GM21786 (cell line): ENCODE measurements around the gene ERCC3.
"Not testable (repeated sequence)": the region's sequence is repeated elsewhere in the genome, so short reads cannot be mapped to it uniquely, and the experiment has no call there.

ENCODE experiments used
- ATAC-seq: cut with Tn5 transposase; IDR thresholded peaks from one replicate; pipeline ENCODE4 v1.9.1; 2021; ENCODE audit not compliant: unreplicated experiment

ERCC3 gene

DNA sequence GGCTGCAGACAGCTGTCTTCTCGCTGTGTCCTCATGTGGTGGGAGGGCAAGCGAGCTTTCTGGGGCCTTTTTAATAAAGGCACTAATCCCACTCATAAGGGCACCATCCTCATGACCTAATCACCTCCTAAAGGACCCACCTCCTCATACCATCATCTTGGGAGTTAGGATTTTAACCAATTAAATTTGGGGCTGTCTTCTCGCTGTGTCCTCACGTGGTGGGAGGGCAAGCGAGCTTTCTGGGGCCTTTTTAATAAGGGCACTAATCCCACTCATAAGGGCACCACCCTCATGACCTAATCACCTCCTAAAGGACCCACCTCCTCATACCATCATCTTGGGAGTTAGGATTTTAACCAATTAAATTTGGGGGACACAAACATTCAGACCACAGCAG is 66.7 kb downstream of the ERCC3 start:
- ATAC-seq = not testable (repeated sequence)

DNA sequence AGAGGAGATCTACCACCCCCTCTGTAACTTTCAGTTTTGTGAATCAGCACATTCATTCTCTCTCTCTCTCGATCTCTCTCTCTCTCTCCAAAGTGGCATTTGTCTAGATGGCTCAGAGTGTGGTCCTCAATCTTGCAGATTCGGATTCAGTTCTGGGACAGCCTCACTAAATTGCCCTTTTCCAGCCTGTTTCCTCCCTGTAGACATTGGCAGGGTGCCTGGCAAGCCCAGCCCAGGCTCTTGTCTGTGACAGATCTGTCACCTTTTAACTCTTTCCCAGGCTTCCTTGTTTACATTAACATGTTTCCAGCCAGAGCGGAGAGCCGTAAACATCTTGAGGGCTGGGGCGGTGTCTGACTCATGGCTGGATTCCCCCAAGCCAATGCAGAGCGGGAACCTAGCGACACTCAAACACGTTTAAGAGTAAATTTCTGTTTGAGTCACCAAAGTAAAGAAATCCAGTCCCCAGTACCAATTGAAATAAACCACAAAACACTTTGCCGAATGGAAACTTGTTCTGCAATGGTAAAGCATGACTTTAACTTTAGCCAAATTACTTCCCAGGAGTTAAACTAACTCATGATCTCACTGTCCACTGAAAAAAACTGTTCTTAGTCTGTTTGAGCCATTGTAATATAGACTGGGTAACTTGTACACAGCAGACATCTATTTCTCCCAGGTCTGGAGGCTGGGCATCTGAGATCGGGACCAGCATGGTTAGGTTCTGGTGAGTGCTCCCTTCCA is 67.3 kb downstream of the ERCC3 start:
- peak; percentile 88 for ATAC-seq

DNA sequence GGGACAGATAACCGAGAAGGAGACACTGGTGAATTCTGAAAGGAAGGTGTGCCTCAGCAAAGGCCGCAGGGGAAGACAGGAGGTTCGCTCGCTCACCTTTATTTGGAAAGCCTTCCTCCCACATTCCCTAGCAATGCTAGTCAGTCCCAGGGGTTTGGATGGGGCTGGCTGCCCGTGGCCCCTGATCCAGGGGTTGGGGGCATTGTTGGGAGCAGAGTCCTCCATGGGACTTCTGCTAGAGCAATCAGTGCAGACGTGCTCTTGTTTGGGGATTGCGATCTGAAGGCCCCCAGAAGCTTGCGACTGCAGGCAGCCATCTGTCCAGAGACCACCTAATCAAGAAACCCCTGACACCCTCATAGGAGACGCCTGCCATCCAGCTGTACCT is 67.8 kb downstream of the ERCC3 start:
- ATAC-seq = no peak

DNA sequence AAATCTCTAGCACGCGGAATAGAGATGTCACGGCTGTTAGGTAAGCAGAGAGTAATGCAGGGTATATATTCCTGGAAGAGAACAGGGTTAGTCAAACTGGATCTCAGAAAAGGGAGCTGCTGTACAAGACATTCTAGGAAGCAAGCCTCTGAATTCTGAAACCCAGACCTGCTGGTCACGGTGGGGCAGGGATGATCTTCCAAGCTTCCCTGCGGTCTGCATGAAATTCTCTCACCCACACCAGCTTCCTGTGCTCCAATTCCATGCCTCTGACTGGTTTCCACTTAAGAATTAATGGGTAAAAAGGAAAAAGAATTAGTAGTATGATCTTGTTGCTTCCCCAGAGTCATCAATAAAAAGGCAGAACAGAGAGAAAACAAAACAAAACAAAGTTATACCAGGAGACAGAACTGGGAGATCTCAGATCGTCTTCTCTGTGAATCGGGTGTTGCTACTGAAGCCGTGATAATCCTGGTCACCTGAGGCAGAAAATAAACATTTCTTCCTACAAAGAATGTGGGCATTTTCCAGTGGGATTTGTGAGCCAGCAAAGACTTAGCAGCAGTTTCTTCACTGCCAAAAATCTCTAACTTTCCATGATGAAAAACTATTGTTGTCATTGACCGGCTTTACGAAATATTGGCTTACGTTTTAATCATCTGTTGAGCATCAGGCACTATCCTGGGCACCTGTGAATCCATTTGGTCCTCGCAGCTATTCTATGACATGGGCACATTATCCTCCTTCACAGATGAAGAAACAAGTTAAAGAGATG is 68.6 kb downstream of the ERCC3 start:
- no peak for ATAC-seq

DNA sequence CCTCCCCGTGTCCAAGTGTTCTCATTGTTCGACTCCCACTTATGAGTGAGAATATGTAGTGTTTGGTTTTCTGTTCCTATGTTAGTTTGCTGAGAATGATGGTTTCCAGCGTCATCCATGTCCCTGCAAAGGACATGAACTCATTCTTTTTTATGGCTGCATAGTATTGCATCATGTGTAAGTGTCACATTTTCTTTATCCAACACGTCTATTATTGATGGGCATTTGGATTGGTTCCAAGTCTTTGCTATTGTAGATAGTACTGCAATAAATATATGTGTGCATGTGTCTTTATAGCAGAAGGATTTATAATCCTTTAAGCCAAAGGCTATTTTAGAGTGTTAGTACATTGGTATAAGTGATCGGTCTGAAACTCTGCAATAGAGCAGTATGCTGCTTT is 69.8 kb downstream of the ERCC3 start:
- ATAC-seq = not testable (repeated sequence)

DNA sequence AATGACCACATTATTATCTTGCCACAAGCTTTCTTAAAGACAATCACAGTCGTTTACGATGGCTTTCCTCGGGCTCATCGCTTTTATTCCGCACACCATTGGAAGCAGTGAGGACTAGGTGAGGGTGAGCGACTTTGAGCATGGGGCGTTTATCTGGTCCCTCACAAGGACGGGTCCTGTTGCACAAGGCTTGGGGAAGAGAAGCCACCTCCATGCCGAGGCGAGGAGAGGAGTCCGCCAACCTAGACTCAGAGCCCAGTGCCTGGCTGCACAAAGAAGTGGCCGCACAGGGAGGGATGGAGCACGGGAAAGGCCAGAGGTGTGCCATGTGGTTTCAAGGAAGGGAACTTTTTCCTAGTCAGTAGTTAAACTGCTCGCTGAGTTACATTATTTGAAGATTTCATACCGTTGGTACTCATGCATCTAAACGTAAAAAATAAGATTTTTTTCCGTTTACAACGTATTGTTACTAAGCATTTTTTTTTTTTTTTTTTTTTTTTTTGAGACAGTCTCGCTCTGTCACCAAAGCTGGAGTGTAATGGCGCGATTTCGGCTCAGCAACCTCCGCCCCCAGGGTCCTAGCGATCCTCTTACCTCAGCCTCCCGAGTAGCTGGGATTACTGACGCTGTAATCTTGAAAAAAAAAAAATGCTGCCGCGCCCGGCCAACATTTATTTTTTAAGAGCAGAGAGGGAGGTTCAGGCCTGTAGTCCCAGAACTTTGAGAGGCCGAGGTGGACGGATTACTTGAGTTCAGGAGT is 73.0 kb downstream of the ERCC3 start:
- ATAC-seq = no peak

DNA sequence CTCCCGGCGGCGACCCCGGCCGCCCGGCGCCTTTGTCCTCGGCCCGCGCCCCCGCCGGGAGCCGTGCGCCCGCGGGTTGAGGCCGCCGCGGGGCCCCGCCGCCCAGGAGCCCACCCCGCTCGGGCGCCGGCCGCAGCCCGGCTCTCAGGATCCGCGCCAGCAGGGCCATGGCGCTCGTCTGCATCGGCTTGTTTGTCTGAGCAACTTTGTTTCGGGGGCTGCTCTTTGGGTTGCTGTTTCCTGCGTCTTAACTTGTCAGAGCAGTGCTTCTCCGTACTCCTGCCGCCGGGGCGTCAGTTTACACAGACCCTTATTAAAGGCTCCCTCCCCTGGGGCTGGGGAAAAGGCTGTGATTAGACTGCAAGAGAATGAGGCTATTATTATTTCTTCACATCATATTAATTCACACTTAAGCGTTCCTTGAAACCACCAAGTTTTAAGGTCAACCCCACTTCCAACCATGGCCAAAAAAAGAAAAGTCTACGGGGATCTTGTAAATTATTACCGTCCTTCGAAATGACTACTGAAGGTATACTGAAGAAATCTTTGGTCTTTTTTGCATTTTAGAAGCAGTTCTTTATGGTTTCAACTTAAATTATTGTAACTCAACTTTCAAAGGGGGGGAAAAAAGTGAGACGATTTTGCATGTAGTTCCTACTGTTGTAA is 73.7 kb downstream of the ERCC3 start, which contains the start of gene CYP27C1:
Gene CYP27C1 (minus strand): TSS at position 198 of the 666 bp plus-strand sequence. CDS start 29 bp downstream, at position 169.
- ATAC-seq = no peak

DNA sequence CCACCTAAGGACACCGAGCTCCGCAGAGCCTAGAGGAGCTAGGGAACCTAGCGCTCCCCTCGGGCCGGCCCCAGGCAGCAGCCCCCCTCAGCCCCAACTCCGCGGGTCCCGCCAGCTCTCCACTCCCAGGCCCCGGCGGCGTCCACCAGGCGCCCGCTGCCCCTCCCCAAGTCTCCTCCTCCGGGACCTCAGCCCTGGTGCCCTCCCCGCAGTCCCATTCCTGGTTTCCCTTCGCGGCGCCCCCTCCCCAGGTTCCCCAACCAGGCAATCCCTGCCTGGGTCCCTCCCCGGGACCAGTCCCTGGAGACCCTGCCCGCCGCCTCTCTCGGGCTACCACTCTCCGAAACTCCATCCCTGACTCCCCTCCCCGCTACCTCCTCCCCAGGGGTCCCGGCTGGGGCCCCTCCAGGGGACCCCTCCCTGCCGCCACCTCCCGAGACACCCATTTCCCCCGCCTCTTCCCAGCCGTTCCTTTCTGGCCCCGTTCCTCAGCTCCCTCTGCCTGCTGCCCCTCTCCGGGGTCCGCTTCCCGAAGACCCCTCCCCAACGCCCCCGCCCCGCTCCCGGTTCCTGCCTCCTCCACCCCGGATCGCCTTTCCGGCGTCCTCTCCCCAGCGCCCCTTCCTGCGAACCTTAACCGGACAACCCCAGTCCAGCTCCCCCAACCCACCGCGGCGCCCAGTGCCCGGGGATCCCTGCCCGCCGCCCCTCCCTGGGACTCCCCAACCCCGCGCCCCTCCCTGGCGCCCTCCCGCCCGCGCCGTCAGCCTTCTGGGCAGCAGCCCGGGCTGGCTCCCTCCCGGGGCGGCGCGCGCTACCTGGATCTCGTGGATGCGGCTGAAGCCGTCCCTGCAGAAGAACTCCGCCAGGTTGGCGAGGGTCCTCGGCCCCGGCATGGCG is 74.5 kb downstream of the ERCC3 start:
- ATAC-seq = no peak

DNA sequence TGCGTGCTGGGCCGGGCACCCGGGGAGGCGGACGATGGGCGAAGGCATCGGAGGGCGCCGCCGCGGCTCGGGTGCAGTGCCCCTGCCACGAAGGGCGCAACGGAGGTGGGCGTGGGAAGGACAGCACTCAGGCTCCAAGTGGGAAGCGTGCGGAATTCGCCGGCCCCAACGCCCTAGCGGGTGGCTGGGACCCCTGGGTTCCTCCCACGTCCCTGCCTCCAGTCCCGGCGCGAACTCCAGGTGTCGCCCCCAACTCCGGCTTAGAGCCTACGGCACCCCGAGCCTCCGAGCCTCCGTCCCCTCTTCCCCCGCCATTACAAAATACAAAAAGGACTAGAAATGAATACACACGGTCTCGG is 75.2 kb downstream of the ERCC3 start:
- no peak for ATAC-seq

DNA sequence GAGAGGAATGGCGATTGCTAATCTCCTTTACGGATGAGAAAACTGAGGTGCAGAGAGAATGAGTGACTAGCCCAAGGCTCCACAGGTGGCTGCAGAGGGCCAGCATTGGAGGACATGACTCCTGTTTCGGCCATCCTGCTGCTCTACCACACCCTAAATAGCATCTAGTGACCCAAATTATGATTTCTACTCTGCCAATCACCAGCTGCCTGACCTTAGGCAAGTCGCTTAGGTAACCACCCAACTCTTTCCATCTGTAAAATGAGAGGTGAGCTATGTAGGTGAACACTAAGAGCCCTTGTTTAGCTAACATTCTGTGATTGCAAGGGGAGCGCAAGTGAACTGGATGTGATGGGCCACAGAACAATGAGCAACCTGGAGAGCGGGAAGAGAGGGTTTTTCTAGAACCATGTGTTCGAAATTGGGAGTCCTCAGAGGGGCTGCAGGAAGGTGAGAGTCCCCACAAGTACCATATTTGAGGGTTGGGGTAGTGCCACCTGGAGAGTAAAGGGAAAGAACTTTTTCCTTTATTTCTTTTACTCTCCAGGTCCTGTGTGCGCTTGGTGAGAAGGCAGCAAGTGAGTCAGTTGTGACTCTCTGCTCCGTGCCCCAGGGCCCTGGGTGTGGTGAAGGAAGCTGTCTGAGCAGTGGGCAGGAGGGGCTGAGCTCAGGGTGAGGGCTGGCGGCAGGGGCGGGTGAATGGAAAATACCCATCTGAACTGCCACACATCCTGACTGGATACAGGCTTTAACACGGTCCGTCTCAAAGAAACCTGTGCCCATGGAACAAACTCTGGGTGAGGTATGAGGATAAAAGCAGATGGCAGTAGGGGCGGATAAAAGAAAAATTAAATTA is 76.2 kb downstream of the ERCC3 start:
- ATAC-seq = no peak

DNA sequence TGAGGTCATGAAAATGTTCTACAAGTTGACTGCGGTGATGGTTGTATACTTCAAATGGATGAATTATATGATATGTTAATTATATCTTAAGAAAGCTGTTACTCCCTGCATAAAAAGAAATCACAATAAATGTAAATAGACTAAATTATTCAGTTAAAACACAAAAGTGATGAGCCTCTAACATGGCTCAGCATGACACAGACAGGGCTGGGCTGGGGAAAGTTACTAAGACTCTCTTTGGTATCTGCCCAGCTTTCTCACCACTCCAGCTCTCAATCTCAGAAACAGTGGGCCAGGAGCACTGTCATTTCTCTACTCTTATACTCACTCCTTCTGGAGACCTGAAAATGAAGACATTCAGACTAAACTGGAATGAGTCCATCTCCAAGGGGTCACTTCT is 77.4 kb downstream of the ERCC3 start:
- ATAC-seq = no peak

DNA sequence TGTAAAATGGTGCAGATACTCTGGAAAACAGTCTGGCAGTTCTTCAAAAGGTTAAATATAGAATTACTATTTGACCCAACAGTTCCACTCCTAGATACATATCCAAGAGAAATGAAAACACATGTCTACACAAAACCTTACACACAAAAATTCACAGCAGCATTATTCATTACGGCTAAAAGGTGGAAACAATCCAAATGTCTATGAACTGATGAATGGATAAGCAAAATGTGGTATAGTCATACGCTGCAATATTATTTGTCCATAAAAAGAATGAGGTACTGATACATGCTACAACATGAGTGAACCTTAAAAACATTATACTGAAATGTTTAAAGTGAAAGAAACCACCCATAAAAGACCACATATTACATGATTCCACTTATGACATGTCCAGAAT is 77.8 kb downstream of the ERCC3 start:
- ATAC-seq = no peak

DNA sequence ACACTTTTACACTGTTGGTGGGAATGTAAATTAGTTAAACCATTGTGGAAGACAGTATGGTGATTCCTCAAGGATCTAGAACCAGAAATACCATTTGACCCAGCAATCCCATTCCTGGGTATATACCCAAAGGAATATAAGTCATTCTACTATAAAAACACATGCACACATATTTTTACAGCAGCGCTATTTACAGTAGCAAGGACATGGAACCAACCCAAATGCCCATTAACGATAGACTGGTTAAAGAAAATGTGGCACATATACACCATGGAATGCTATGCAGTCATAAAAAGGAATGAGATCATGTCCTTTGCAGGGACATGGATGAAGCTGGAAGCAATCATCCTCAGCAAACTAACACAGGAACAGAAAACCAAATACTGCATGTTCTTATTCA is 79.7 kb downstream of the ERCC3 start:
- not testable (repeated sequence) for ATAC-seq

DNA sequence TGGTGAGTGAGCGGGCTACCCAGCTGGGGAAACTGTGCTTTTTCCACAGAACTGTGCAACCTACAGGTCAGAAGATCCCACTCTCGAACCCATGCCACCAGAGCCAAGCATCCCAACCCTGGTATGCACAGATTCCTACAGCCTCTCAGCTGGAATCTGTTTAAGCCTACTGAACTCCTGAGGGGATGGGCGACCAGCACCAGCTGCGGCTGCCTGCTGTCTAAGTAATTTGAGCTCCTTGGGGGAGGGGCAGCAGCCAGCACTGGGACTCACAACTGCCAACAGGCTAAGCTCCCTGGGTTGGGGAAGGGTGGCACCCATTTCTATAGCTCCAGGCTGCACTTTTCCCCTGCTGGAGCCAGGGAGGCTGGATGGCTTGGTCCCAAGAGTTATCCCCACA is 85.6 kb downstream of the ERCC3 start:
- ATAC-seq = no peak
